ENCODE results near the gene ARF4. TPM values are rescaled to one million over a fixed set of nuclear protein-coding genes. Genes with fewer than 3 reads are reported as not detected.

Gene ARF4
- polyA plus RNA-seq, 1 donor (not counting 4 experiments of a cell fraction or from before 2014, with no cell fraction given) = 344 TPM

GRCh38 chr3:57622362-57622761, 25.2 kb upstream of the ARF4 start:
- H3K4me3 ChIP-seq (ENCODE audit: control insufficient read depth in 2 of 3, extremely low read depth in 1 of 3, insufficient read depth in 2 of 3, low read depth in 1 of 3, low read length in 3 of 3) = no peak overlapping the region
- no peaks in the 10 kb centered on the region for H4K20me1 ChIP-seq (ENCODE audit: control insufficient read depth, extremely low read depth, insufficient read depth, low read length)
- no peaks in the 10 kb centered on the region for H3K4me1 ChIP-seq (ENCODE audit: control insufficient read depth, extremely low read depth, insufficient read depth, low read length)
- DNase-seq (ENCODE audit: low read depth, low spot score) = no peak
- no peak overlapping the region for H3K9ac ChIP-seq (ENCODE audit: control insufficient read depth, extremely low read depth, insufficient read depth, low read length)
- H3K27me3 ChIP-seq (ENCODE audit: control insufficient read depth, extremely low read depth, insufficient read depth, low read length) = no peaks in the 10 kb centered on the region
- no peak overlapping the region for H3K27ac ChIP-seq (ENCODE audit: control insufficient read depth, insufficient read depth, low read length)
- dilution Hi-C loops (cut with MboI; ENCODE audit: extremely low pct_ligation_motif_present, low sequenced_read_pairs) = no loop called here
- no peaks in the 10 kb centered on the region for H3K9me1 ChIP-seq (ENCODE audit: control insufficient read depth, extremely low read depth, insufficient read depth, low read length)
- H3K4me2 ChIP-seq (ENCODE audit: control insufficient read depth, extremely low read depth, insufficient read depth, low read depth, low read length) = no peak overlapping the region
- TF ChIP-seq EZH2 (IDR thresholded peaks at IDR 0.05; ENCODE audit: low read length) (no peak), CTCF (optimal IDR thresholded peaks at IDR 0.05 in 1 of 3, IDR thresholded peaks at IDR 0.05 in 1 of 3, conservative IDR thresholded peaks at IDR 0.05 in 1 of 3; ENCODE audit: extremely low read depth in 1 of 3, insufficient read depth in 2 of 3, low read length in 3 of 3) (no peak)
- no peak for FAIRE-seq
- no peak overlapping the region for H2AFZ ChIP-seq (ENCODE audit: control insufficient read depth, low read length)
- no peaks in the 10 kb centered on the region for H3K9me3 ChIP-seq (ENCODE audit: control insufficient read depth, low read depth, low read length)
- peaks cover 4 to 8% of the 10 kb centered on the region in 2 experiments for H3K36me3 ChIP-seq (ENCODE audit: control insufficient read depth in 2 of 2, extremely low read depth in 1 of 2, insufficient read depth in 2 of 2, low read length in 2 of 2)
- H3K79me2 ChIP-seq (ENCODE audit: control insufficient read depth, insufficient read depth, low read length) = no peaks in the 10 kb centered on the region

GRCh38 chr3:57617739-57618138, 20.6 kb upstream of the ARF4 start:
- no peaks in the 10 kb centered on the region for H3K4me1 ChIP-seq (ENCODE audit: control insufficient read depth, extremely low read depth, insufficient read depth, low read length)
- H4K20me1 ChIP-seq (ENCODE audit: control insufficient read depth, extremely low read depth, insufficient read depth, low read length) = no peaks in the 10 kb centered on the region
- no peaks in the 10 kb centered on the region for H3K79me2 ChIP-seq (ENCODE audit: control insufficient read depth, insufficient read depth, low read length)
- H3K9ac ChIP-seq (ENCODE audit: control insufficient read depth, extremely low read depth, insufficient read depth, low read length) = no peak overlapping the region
- H3K36me3 ChIP-seq (ENCODE audit: control insufficient read depth in 2 of 2, extremely low read depth in 1 of 2, insufficient read depth in 2 of 2, low read length in 2 of 2) = no peaks in the 10 kb centered on the region
- H2AFZ ChIP-seq (ENCODE audit: control insufficient read depth, low read length) = no peak overlapping the region
- DNase-seq (ENCODE audit: low read depth, low spot score) (no peak), FAIRE-seq (no peak)
- no peak overlapping the region for H3K4me2 ChIP-seq (ENCODE audit: control insufficient read depth, extremely low read depth, insufficient read depth, low read depth, low read length)
- no peaks in the 10 kb centered on the region for H3K9me3 ChIP-seq (ENCODE audit: control insufficient read depth, low read depth, low read length)
- H3K4me3 ChIP-seq (ENCODE audit: control insufficient read depth in 2 of 3, extremely low read depth in 1 of 3, insufficient read depth in 2 of 3, low read depth in 1 of 3, low read length in 3 of 3) = no peak overlapping the region
- TF ChIP-seq EZH2 (IDR thresholded peaks at IDR 0.05; ENCODE audit: low read length) (no peak), CTCF (optimal IDR thresholded peaks at IDR 0.05 in 1 of 3, IDR thresholded peaks at IDR 0.05 in 1 of 3, conservative IDR thresholded peaks at IDR 0.05 in 1 of 3; ENCODE audit: extremely low read depth in 1 of 3, insufficient read depth in 2 of 3, low read length in 3 of 3) (no peak)
- dilution Hi-C loops (cut with MboI; ENCODE audit: extremely low pct_ligation_motif_present, low sequenced_read_pairs) = no loop called here
- H3K27ac ChIP-seq (ENCODE audit: control insufficient read depth, insufficient read depth, low read length) = no peak overlapping the region
- H3K27me3 ChIP-seq (ENCODE audit: control insufficient read depth, extremely low read depth, insufficient read depth, low read length) = no peaks in the 10 kb centered on the region
- no peaks in the 10 kb centered on the region for H3K9me1 ChIP-seq (ENCODE audit: control insufficient read depth, extremely low read depth, insufficient read depth, low read length)

Data from keratinocyte (primary cell).